Transverse colon (tissue), 4 donors: ENCODE data around the gene CCL2.

Experiments
- POLR2A ChIP-seq: fragments of 450-650 bp; IDR thresholded peaks from one replicate; pipeline ENCODE4 v1.6.1; 2016; ENCODE audit warnings: antibody characterized with exemption, mild to moderate bottlenecking, moderate library complexity
- POLR2AphosphoS5 ChIP-seq, 3 donors: sonication (generic); formaldehyde crosslinking; IDR thresholded peaks; one replicate each; pipeline ENCODE4 v1.6.1; 2016; ENCODE audit warnings: antibody characterized with exemption in 3 of 3
- TF ChIP-seq, protein P1 (sequence below), 5 experiments: fragments of 200-600 bp in 3 of 5; fragments of 450-650 bp in 2 of 5; sonication (generic) in 3 of 5; IDR thresholded peaks; 1 replicate in 2 of 5; 2 replicates in 3 of 5; pipeline ENCODE4 v1.5.1; 2016 to 2017; ENCODE audit warnings: antibody characterized with exemption in 5 of 5, inconsistent platforms in 3 of 5, mild to moderate bottlenecking in 2 of 5, moderate library complexity in 1 of 5

GRCh38 chr17:34257986-34258326, 2.9 kb downstream of the CCL2 start:
- TF ChIP-seq, protein P1, sequence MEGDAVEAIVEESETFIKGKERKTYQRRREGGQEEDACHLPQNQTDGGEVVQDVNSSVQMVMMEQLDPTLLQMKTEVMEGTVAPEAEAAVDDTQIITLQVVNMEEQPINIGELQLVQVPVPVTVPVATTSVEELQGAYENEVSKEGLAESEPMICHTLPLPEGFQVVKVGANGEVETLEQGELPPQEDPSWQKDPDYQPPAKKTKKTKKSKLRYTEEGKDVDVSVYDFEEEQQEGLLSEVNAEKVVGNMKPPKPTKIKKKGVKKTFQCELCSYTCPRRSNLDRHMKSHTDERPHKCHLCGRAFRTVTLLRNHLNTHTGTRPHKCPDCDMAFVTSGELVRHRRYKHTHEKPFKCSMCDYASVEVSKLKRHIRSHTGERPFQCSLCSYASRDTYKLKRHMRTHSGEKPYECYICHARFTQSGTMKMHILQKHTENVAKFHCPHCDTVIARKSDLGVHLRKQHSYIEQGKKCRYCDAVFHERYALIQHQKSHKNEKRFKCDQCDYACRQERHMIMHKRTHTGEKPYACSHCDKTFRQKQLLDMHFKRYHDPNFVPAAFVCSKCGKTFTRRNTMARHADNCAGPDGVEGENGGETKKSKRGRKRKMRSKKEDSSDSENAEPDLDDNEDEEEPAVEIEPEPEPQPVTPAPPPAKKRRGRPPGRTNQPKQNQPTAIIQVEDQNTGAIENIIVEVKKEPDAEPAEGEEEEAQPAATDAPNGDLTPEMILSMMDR (IDR thresholded peaks at IDR 0.05), result no peak
- TF ChIP-seq POLR2AphosphoS5 (IDR thresholded peaks at IDR 0.05) (no peak), POLR2A (no peak)
